ENCODE data around the gene C3orf80. TPM values are rescaled to one million over a fixed set of nuclear protein-coding genes. Genes with fewer than 3 reads are reported as not detected.
"Not testable (repeated sequence)": the region's sequence is repeated elsewhere in the genome, so short reads cannot be mapped to it uniquely, and the experiment has no call there.

The C3orf80 gene
- total RNA-seq, 1 donor from 2014 or later: not detected

- no peaks in the 10 kb centered on the region for H3K9me3 ChIP-seq (ENCODE audit: low read depth)
- no peak for TF ChIP-seq CTCF (IDR thresholded peaks at IDR 0.05)
- no peak for TF ChIP-seq EZH2 (IDR thresholded peaks at IDR 0.05)
- no peak for TF ChIP-seq EZH2phosphoT487 (IDR thresholded peaks at IDR 0.05)
- H3K4me3 Mint-ChIP-seq: no peak overlapping the region
- H3K27me3 ChIP-seq: peaks cover 42% of the 10 kb centered on the region
- DNase-seq (ENCODE audit: low spot score): no peak
- H4K20me1 ChIP-seq (ENCODE audit: low read depth): peaks cover under 1% of the 10 kb centered on the region
- no peak overlapping the region for H3K4me3 ChIP-seq
- H3K4me2 ChIP-seq: no peak overlapping the region
- H3K79me2 ChIP-seq (ENCODE audit: low read depth): no peaks in the 10 kb centered on the region
- peaks cover 4% of the 10 kb centered on the region for H3K4me1 Mint-ChIP-seq
- H3K36me3 Mint-ChIP-seq: no peaks in the 10 kb centered on the region
- peaks cover 4% of the 10 kb centered on the region for H3K27me3 Mint-ChIP-seq (ENCODE audit: insufficient read depth, low read depth)
- H3K9me3 Mint-ChIP-seq: no peaks in the 10 kb centered on the region
- no peaks in the 10 kb centered on the region for H3K36me3 ChIP-seq
- H3F3A ChIP-seq (ENCODE audit: low read depth): no peaks in the 10 kb centered on the region
- no peak overlapping the region for H3K27ac Mint-ChIP-seq
- peaks cover under 1% of the 10 kb centered on the region for H3K4me1 ChIP-seq
- H2AFZ ChIP-seq (replicated peaks): no peak overlapping the region
- no peak overlapping the region for H3K9ac ChIP-seq
- no peak overlapping the region for H3K27ac ChIP-seq
Measured at GRCh38 chr3:160232014-160232413, 6.8 kb downstream of the C3orf80 start.

GRCh38 chr3:160240719-160241118 lies 15.5 kb downstream of the C3orf80 start:
- not testable (repeated sequence) for H3K79me2 ChIP-seq (ENCODE audit: low read depth); H3K4me2 ChIP-seq; H3K27ac ChIP-seq; H3K4me3 ChIP-seq; H3K4me1 Mint-ChIP-seq; H3K4me3 Mint-ChIP-seq; H3K9me3 ChIP-seq (ENCODE audit: low read depth); H3K27ac Mint-ChIP-seq; H4K20me1 ChIP-seq (ENCODE audit: low read depth); H3K36me3 Mint-ChIP-seq; H3K27me3 ChIP-seq; H3K36me3 ChIP-seq; H3K4me1 ChIP-seq; H3F3A ChIP-seq (ENCODE audit: low read depth); H3K9me3 Mint-ChIP-seq; H3K27me3 Mint-ChIP-seq (ENCODE audit: insufficient read depth, low read depth); DNase-seq (ENCODE audit: low spot score); H3K9ac ChIP-seq; H2AFZ ChIP-seq (replicated peaks)

- Histone ChIP-seq H3F3A (ENCODE audit: low read depth) (no peaks in the 10 kb centered on the region), H3K4me3 (no peak overlapping the region), H3K9me3 (ENCODE audit: low read depth) (no peaks in the 10 kb centered on the region), H3K4me1 (no peaks in the 10 kb centered on the region), H3K79me2 (ENCODE audit: low read depth) (no peaks in the 10 kb centered on the region), H3K36me3 (no peaks in the 10 kb centered on the region), H2AFZ (replicated peaks) (no peak overlapping the region), H3K9ac (no peak overlapping the region), H3K27me3 (no peaks in the 10 kb centered on the region), H3K4me2 (no peak overlapping the region), H4K20me1 (ENCODE audit: low read depth) (no peaks in the 10 kb centered on the region), H3K27ac (no peak overlapping the region)
- H3K27me3 Mint-ChIP-seq (ENCODE audit: insufficient read depth, low read depth): no peaks in the 10 kb centered on the region
- H3K9me3 Mint-ChIP-seq: no peaks in the 10 kb centered on the region
- H3K4me1 Mint-ChIP-seq: no peaks in the 10 kb centered on the region
- no peak for DNase-seq (ENCODE audit: low spot score)
- H3K27ac Mint-ChIP-seq: no peak overlapping the region
- TF ChIP-seq EZH2 (IDR thresholded peaks at IDR 0.05): no peak
- no peak for TF ChIP-seq EZH2phosphoT487 (IDR thresholded peaks at IDR 0.05)
- no peak for TF ChIP-seq CTCF (IDR thresholded peaks at IDR 0.05)
- H3K4me3 Mint-ChIP-seq: no peak overlapping the region
- H3K36me3 Mint-ChIP-seq: no peaks in the 10 kb centered on the region
Measured at GRCh38 chr3:160245261-160245800, 20.1 kb downstream of the C3orf80 start.

GRCh38 chr3:160247766-160248165 lies 22.5 kb downstream of the C3orf80 start:
- H3K36me3 Mint-ChIP-seq: no peaks in the 10 kb centered on the region
- Histone ChIP-seq H3K4me2 (no peak overlapping the region), H3K4me1 (no peaks in the 10 kb centered on the region), H3K79me2 (ENCODE audit: low read depth) (no peaks in the 10 kb centered on the region), H3K9ac (no peak overlapping the region), H3K36me3 (no peaks in the 10 kb centered on the region), H3F3A (ENCODE audit: low read depth) (no peaks in the 10 kb centered on the region), H3K27ac (no peak overlapping the region), H4K20me1 (ENCODE audit: low read depth) (no peaks in the 10 kb centered on the region), H2AFZ (replicated peaks) (no peak overlapping the region), H3K9me3 (ENCODE audit: low read depth) (no peaks in the 10 kb centered on the region), H3K4me3 (no peak overlapping the region), H3K27me3 (no peaks in the 10 kb centered on the region)
- TF ChIP-seq EZH2 (IDR thresholded peaks at IDR 0.05) (no peak), EZH2phosphoT487 (IDR thresholded peaks at IDR 0.05) (no peak), CTCF (IDR thresholded peaks at IDR 0.05) (no peak)
- H3K27ac Mint-ChIP-seq: no peak overlapping the region
- no peaks in the 10 kb centered on the region for H3K9me3 Mint-ChIP-seq
- no peaks in the 10 kb centered on the region for H3K4me1 Mint-ChIP-seq
- H3K27me3 Mint-ChIP-seq (ENCODE audit: insufficient read depth, low read depth): no peaks in the 10 kb centered on the region
- DNase-seq (ENCODE audit: low spot score): no peak
- no peak overlapping the region for H3K4me3 Mint-ChIP-seq

Data from neural progenitor cell (in vitro differentiated cells).